ENCODE results near the gene KCNN4.

Gene KCNN4

DNA sequence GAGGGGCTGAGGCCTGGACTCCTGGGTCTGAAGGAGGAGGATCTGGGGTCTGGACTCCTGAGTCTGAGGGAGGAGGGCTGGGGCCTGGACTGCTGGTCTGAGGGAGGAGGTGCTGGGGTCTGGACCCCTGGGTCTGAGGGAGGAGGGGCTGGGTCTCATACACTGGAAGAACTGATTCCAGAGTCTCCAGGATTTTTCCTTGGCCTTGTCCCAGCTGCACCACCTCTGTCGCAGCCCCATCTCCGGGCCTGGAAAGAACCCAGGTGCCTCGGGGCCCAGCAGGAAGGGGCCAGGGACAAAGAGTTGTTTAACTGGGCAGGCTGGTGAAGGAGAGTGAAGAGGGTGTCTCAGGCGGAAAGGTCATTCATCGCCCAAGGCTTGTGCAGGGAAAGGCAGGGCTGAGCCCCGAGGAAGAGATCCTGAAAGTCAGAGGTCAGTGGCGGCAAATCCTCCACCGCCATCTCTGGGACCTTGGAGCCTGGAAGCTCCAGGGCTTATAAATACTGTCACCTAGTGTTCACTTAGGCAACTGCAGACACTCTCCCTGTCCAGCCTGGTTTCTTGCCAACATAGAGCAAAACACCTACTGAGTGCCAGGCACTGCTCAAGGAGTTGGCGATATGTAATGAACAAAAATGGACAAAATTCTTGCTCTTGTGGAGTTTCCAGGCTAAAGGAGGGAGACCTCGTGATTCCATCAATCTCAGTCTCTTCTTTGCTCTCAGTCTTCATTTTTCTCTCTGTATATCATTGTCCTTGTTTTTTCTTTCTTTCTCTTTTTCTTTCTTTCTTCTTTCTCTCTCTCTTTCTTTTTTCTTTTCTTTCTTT lies 4.4 kb upstream of the KCNN4 start:
- TF ChIP-seq, protein P1, sequence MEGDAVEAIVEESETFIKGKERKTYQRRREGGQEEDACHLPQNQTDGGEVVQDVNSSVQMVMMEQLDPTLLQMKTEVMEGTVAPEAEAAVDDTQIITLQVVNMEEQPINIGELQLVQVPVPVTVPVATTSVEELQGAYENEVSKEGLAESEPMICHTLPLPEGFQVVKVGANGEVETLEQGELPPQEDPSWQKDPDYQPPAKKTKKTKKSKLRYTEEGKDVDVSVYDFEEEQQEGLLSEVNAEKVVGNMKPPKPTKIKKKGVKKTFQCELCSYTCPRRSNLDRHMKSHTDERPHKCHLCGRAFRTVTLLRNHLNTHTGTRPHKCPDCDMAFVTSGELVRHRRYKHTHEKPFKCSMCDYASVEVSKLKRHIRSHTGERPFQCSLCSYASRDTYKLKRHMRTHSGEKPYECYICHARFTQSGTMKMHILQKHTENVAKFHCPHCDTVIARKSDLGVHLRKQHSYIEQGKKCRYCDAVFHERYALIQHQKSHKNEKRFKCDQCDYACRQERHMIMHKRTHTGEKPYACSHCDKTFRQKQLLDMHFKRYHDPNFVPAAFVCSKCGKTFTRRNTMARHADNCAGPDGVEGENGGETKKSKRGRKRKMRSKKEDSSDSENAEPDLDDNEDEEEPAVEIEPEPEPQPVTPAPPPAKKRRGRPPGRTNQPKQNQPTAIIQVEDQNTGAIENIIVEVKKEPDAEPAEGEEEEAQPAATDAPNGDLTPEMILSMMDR (IDR thresholded peaks at IDR 0.05; ENCODE audit: low read depth, low read length, missing control alignments): peak; percentile 99
- no peak overlapping the region for H3K4me3 ChIP-seq (replicated peaks; ENCODE audit: low read depth, low read length)
- no peak for DNase-seq (ENCODE audit: extremely low read depth, low read depth)

DNA sequence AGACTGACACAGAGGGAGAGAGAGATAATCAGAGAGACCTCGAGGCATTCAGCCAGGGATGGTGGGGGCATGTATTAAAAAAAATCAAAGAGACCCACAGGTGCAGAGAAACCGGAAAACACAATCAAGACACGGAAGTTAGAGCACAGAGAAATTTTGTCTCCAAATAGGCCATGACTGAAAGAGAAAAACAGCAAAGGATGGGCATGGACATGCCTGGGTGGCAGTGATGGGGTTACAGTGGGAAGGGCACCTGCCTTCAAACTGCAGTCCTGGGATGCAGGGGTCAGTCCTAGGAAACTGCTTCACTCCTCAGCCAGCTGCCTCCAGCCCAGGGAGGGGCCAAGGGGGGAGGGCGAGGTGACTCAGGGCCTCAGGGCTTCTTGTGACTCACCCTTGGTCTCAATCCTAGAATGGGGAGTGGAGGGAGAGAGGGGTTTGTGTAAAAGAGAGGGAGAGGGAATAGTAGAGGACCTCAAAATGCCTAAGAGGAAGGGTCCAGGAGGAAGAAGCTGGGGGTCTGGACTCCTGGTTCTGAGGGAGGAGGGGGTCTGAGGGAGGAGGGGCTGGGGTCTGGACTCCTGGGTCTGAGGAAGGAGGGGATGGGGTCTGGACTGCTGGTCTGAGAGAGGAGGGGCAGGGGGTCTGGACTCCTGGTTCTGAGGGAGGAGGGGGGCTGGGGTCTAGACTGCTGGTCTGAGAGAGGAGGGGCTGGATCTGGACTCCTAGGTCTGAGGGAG lies 3.6 kb upstream of the KCNN4 start:
- DNase-seq (ENCODE audit: extremely low read depth, low read depth): peak; percentile 59
- TF ChIP-seq, protein P1 (IDR thresholded peaks at IDR 0.05; ENCODE audit: low read depth, low read length, missing control alignments): no peak

DNA sequence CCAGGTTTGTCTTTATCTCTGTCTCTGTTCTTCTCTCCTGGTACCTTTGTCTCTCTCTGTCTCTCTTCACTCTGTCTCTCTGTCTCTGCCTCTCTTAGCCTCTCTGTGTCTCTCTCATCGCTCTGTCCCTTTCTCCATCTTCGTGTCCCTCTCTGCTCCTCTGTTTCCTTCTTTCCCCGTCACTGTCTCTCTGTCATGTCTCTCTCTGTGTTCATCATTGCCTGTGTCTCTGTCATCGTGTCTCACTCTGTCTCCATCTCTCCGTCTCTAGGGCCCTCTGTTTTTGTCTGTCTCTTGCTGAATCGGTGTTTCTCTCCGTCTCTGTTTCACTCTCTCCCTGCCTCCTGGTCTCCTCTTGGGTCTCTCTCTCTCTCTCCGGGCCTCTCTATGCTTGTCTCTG lies 2.9 kb upstream of the KCNN4 start:
- no peak for DNase-seq (ENCODE audit: extremely low read depth, low read depth)
- TF ChIP-seq, protein P1 (IDR thresholded peaks at IDR 0.05; ENCODE audit: low read depth, low read length, missing control alignments): no peak
- no peak overlapping the region for H3K4me3 ChIP-seq (replicated peaks; ENCODE audit: low read depth, low read length)

More for the DNA sequence above, 3.6 kb upstream of the KCNN4 start:
- H3K4me3 ChIP-seq (replicated peaks; ENCODE audit: low read depth, low read length): no peak overlapping the region

DNA sequence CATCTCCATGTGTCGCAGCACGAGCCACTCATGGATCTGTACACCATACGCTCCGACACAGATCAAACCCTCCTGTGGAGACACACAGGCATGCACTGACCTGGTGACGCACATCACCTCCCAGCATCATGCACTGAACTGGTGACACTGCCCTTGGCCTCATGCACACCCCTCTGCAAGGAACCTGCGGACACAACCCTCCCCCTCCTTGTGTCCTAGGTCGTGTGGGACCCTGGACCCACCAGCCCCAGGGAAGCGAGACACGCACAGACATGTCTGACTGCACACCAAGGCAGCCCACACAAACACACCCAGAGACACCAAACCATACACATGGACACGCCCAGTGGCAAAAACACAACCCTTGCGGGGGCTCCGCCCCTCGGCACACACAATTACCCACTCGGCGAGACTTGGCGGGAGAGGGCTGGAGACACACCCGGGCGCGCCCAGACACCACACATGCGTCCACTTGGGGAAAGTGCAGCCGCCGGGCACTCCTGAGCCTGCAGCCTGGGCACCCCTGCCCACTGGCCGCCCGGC lies 2.0 kb upstream of the KCNN4 start:
- no peak for DNase-seq (ENCODE audit: extremely low read depth, low read depth)
- TF ChIP-seq, protein P1 (IDR thresholded peaks at IDR 0.05; ENCODE audit: low read depth, low read length, missing control alignments): no peak
- H3K4me3 ChIP-seq (replicated peaks; ENCODE audit: low read depth, low read length): no peak overlapping the region

GRCh38 chr19:43782311-43782660 lies 1.5 kb upstream of the KCNN4 start:
- DNase-seq (ENCODE audit: extremely low read depth, low read depth): no peak
- H3K4me3 ChIP-seq (replicated peaks; ENCODE audit: low read depth, low read length): no peak overlapping the region
- TF ChIP-seq, protein P1 (IDR thresholded peaks at IDR 0.05; ENCODE audit: low read depth, low read length, missing control alignments): no peak

DNA sequence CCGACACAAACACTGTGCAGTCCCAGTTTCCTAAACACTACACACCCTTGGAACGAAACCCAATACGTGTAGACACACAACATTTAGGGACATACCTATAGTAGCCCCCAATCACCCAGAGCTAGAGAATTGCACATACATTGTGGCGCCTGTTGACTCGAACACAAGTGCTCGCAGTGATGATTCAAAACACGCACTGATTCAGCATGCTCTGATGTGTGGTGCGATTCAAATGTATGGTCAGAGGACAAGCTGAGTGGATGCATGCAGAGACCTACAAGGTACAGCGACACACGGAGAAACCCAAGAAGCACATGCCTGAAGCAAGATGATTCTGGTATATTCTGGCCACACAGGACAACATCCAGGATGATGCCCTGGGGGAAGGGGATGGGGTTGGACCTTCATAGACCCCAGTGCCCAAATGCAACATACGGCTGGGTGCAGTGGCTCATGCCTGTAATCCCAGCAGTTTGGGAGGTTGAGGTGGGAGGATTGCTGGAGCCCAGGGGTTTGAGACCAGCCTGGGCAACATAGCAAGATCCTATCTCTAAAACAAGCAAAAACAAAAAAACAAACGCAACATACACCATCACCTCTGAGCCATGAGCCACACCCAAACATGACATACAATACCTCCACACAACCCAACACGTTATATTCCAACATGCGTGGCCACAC lies 997 bp upstream of the KCNN4 start:
- H3K4me3 ChIP-seq (replicated peaks; ENCODE audit: low read depth, low read length): no peak overlapping the region
- DNase-seq (ENCODE audit: extremely low read depth, low read depth): no peak
- TF ChIP-seq, protein P1 (IDR thresholded peaks at IDR 0.05; ENCODE audit: low read depth, low read length, missing control alignments): no peak
